Dermis blood vessel endothelial cell (primary cell): ENCODE results near the gene MRTO4. TPM values are rescaled to one million over a fixed set of nuclear protein-coding genes. Genes with fewer than 3 reads are reported as not detected.
"Not testable (repeated sequence)": the region's sequence is repeated elsewhere in the genome, so short reads cannot be mapped to it uniquely, and the experiment has no call there.

ENCODE experiments used
- DNase-seq: peaks from one replicate; pipeline ENCODE4 v3.0.0; 2010
- total RNA-seq: library from RNA; depleted of rRNA; stranded (reverse); fragments of >200 nt; gene quantifications from 2 replicates; pipeline ENCODE4 v1.2.3, GENCODE V29; 2014

MRTO4 gene
- total RNA-seq, 1 donor from 2014 or later: 23.5 TPM

GRCh38 chr1:19273106-19273843, 21.7 kb downstream of the MRTO4 start:
- no peak for DNase-seq

- peak; percentile 16 for DNase-seq
These were observed 22.4 kb downstream of the MRTO4 start for GRCh38 chr1:19273844-19274531.

GRCh38 chr1:19274636-19275035, 23.0 kb downstream of the MRTO4 start:
- no peak for DNase-seq

GRCh38 chr1:19283891-19284290, 32.3 kb downstream of the MRTO4 start:
- DNase-seq: no peak

GRCh38 chr1:19284881-19285280, 33.3 kb downstream of the MRTO4 start:
- DNase-seq: no peak

GRCh38 chr1:19285366-19285765, 33.8 kb downstream of the MRTO4 start:
- not testable (repeated sequence) for DNase-seq

- not testable (repeated sequence) for DNase-seq
These were observed 34.2 kb downstream of the MRTO4 start for GRCh38 chr1:19285807-19286206.

GRCh38 chr1:19287436-19288185, 36.0 kb downstream of the MRTO4 start:
- DNase-seq: no peak

- peak; percentile 41 for DNase-seq
These were observed 37.0 kb downstream of the MRTO4 start, which contains the start of gene AKR7A3 for GRCh38 chr1:19288324-19289241. Gene AKR7A3 (minus strand): TSS chr1:19288770. CDS start chr1:19288709, 61 bp downstream.

- no peak for DNase-seq
These were observed 37.6 kb downstream of the MRTO4 start for GRCh38 chr1:19289244-19289643.

- DNase-seq: no peak
These were observed 43.0 kb downstream of the MRTO4 start for GRCh38 chr1:19294638-19295037.

- DNase-seq: no peak
These were observed 48.6 kb downstream of the MRTO4 start for GRCh38 chr1:19300211-19300610.

- DNase-seq: not testable (repeated sequence)
These were observed 52.5 kb downstream of the MRTO4 start for GRCh38 chr1:19304081-19304480.

- DNase-seq: no peak
These were observed 54.3 kb downstream of the MRTO4 start for GRCh38 chr1:19305880-19306279.

- no peak for DNase-seq
These were observed 55.3 kb downstream of the MRTO4 start for GRCh38 chr1:19306941-19307340.

- DNase-seq: no peak
These were observed 56.3 kb downstream of the MRTO4 start for GRCh38 chr1:19307794-19308508.

- DNase-seq: no peak
These were observed 56.9 kb downstream of the MRTO4 start for GRCh38 chr1:19308509-19308907.

GRCh38 chr1:19309123-19309813, 57.7 kb downstream of the MRTO4 start:
- DNase-seq: peak; percentile 49
